Lung (tissue), 12 donors: ENCODE results near the gene GRN. TPM values are rescaled to one million over a fixed set of nuclear protein-coding genes. Genes with fewer than 3 reads are reported as not detected.

Experiments used
- ATAC-seq: fragments of 200-7000 bp; cut with Tn5 transposase; one replicate; pipeline ENCODE4 v1.9.1; 2020; ENCODE audit warnings: moderate number of reproducible peaks; ENCODE audit not compliant: insufficient read depth, low FRiP score
- DNase-seq, 3 donors: peaks; one replicate each; pipeline ENCODE4 v3.0.0-alpha.2; 2013 to 2017
- H3K27ac ChIP-seq, 2 donors: one replicate each; pipeline ENCODE4 v1.5.1; 2013; ENCODE audit warnings: mild to moderate bottlenecking in 2 of 2, moderate library complexity in 2 of 2, control low read depth in 1 of 2, inconsistent platforms in 1 of 2, low read depth in 1 of 2, low read length in 1 of 2
- H3K27me3 ChIP-seq, 3 donors: one replicate each; pipeline ENCODE4 v1.5.1; 2013; ENCODE audit warnings: low read length in 2 of 3; ENCODE audit not compliant: control insufficient read depth in 3 of 3, insufficient read depth in 3 of 3
- H3K36me3 ChIP-seq, 4 donors: one replicate each; pipeline ENCODE4 v1.5.1; 2013; ENCODE audit warnings: low read length in 4 of 4, mild to moderate bottlenecking in 1 of 4, moderate library complexity in 1 of 4; ENCODE audit not compliant: control insufficient read depth in 4 of 4, insufficient read depth in 4 of 4
- H3K4me1 ChIP-seq, 5 donors: one replicate each; pipeline ENCODE4 v1.5.1; 2013; ENCODE audit warnings: low read length in 5 of 5, mild to moderate bottlenecking in 2 of 5, moderate library complexity in 1 of 5; ENCODE audit not compliant: control insufficient read depth in 5 of 5, insufficient read depth in 5 of 5
- H3K4me3 ChIP-seq: one replicate; pipeline ENCODE4 v1.5.1; 2013; ENCODE audit warnings: mild to moderate bottlenecking, control low read depth, moderate library complexity
- H3K9ac ChIP-seq, 2 donors: one replicate each; pipeline ENCODE4 v1.5.1; 2013; ENCODE audit warnings: low read length in 2 of 2, control low read depth in 1 of 2; ENCODE audit not compliant: insufficient read depth in 1 of 2
- H3K9me3 ChIP-seq, 4 donors: one replicate each; pipeline ENCODE4 v1.5.1; 2013; ENCODE audit warnings: low read length in 3 of 4, mild to moderate bottlenecking in 1 of 4, moderate library complexity in 1 of 4; ENCODE audit not compliant: control insufficient read depth in 4 of 4, insufficient read depth in 3 of 4
- CTCF ChIP-seq: IDR thresholded peaks from 2 replicates; pipeline ENCODE4 v1.5.1; 2012; ENCODE audit warnings: mild to moderate bottlenecking; ENCODE audit errors: control extremely low read depth, extremely low read depth
- WGBS, 2 donors: extraction: QIAGEN DNeasy Blood & Tissue Kit; methylation state at CpG; one replicate each; pipeline ENCODE4 v1.1.7; 2013; 5-methylcytosine and 5-hydroxymethylcytosine counted together
- polyA plus RNA-seq, 2 donors: library from polyadenylated mRNA; stranded (reverse); fragments of 200-250 nt; gene quantifications; one replicate each; pipeline ENCODE4 v1.2.1, GENCODE V29; 2013
- total RNA-seq, 2 donors: library from RNA; depleted of rRNA in 1 of 2; stranded (reverse); fragments of >200 nt in 1 of 2; gene quantifications; one replicate each; pipeline ENCODE4 v1.2.1, GENCODE V29; 2014 to 2021
- donor health status: control.
- donor health status: control.
- donor health status: Bipolar disorder and iron deficiency.
- donor health status: healthy.
- donor health status: DM: yes; HTN: yes; CAD: no.

GRN gene
- total and polyA plus RNA-seq, 4 donors: 160 to 753 (median 510) TPM

- ATAC-seq (no peak), DNase-seq (no peak)
- WGBS, 2 donors: 79 to 100% methylated on average over 2 of the region's 2 CpGs
- H3K9ac ChIP-seq: no peak overlapping the region
- H3K36me3 ChIP-seq: peaks cover 1 to 24% (median 18%) of the 10 kb centered on the region in 4 donors
- no peaks in the 10 kb centered on the region for H3K4me1 ChIP-seq
- no peak for TF ChIP-seq CTCF
- H3K27me3 ChIP-seq: no peaks in the 10 kb centered on the region
- H3K4me3 ChIP-seq: no peak overlapping the region
- no peak overlapping the region for H3K27ac ChIP-seq
- H3K9me3 ChIP-seq: no peaks in the 10 kb centered on the region
Observed at GRCh38 chr17:44394833-44395232, 49.7 kb downstream of the GRN start.

- Histone ChIP-seq H3K9me3 (no peaks in the 10 kb centered on the region), H3K4me1 (no peaks in the 10 kb centered on the region), H3K36me3 (peaks cover 14 to 37% (median 29%) of the 10 kb centered on the region in 4 donors), H3K27ac (no peak overlapping the region), H3K4me3 (no peak overlapping the region), H3K27me3 (no peaks in the 10 kb centered on the region), H3K9ac (no peak overlapping the region)
- 97 to 99% methylated on average over 5 of the region's 5 CpGs for WGBS, 2 donors
- DNase-seq (no peak), ATAC-seq (no peak)
- no peak for TF ChIP-seq CTCF
Observed at GRCh38 chr17:44396946-44397345, 51.8 kb downstream of the GRN start.

- WGBS, 2 donors: 96 to 97% methylated on average over 8 of the region's 8 CpGs
- no peak for TF ChIP-seq CTCF
- Histone ChIP-seq H3K36me3 (peaks cover 14 to 39% (median 29%) of the 10 kb centered on the region in 4 donors), H3K9ac (no peak overlapping the region), H3K27ac (no peak overlapping the region), H3K4me1 (no peaks in the 10 kb centered on the region), H3K27me3 (no peaks in the 10 kb centered on the region), H3K4me3 (no peak overlapping the region), H3K9me3 (no peaks in the 10 kb centered on the region)
- ATAC-seq: no peak
- DNase-seq: no peak
Observed at GRCh38 chr17:44397479-44398440, 52.7 kb downstream of the GRN start.
